SJSA1 (cell line): ENCODE results near the gene GPHN. TPM values are rescaled to one million over a fixed set of nuclear protein-coding genes. Genes with fewer than 3 reads are reported as not detected.

Source experiments
- DNase-seq, 2 experiments: peaks; one replicate each; pipeline ENCODE4 v3.0.0-alpha.2; 2015 to 2020; ENCODE audit warnings: low spot score in 2 of 2, low read depth in 1 of 2
- H3K27ac ChIP-seq: fragments of 250-450 bp; sonication (Bioruptor Pico); 2 replicates; pipeline ENCODE4 v1.5.1; 2020; ENCODE audit warnings: mild to moderate bottlenecking, moderate library complexity
- H3K27me3 ChIP-seq: fragments of 250-450 bp; sonication (Bioruptor Pico); replicated peaks from 2 replicates; pipeline ENCODE4 v1.5.1; 2020; ENCODE audit warnings: mild to moderate bottlenecking, moderate library complexity
- H3K36me3 ChIP-seq: fragments of 250-450 bp; sonication (Bioruptor Pico); 2 replicates; pipeline ENCODE4 v1.5.1; 2020; ENCODE audit warnings: mild to moderate bottlenecking
- H3K4me1 ChIP-seq: fragments of 250-450 bp; sonication (Bioruptor Pico); replicated peaks from 2 replicates; pipeline ENCODE4 v1.6.1; 2021; ENCODE audit warnings: mild to moderate bottlenecking
- H3K4me3 ChIP-seq: fragments of 250-450 bp; sonication (Bioruptor Pico); 2 replicates; pipeline ENCODE4 v1.5.1; 2020; ENCODE audit warnings: mild to moderate bottlenecking
- H3K9me3 ChIP-seq: fragments of 250-450 bp; sonication (Bioruptor Pico); replicated peaks from 2 replicates; pipeline ENCODE4 v1.5.1; 2020; ENCODE audit warnings: mild to moderate bottlenecking
- total RNA-seq: library from RNA; depleted of rRNA; stranded (reverse); fragments of >200 nt; shearing (Covaris generic); gene quantifications from 2 replicates; pipeline ENCODE4 v1.2.3, GENCODE V29; 2014

The GPHN gene
- total RNA-seq, 1 experiment from 2014 or later: 2.2 TPM

DNA sequence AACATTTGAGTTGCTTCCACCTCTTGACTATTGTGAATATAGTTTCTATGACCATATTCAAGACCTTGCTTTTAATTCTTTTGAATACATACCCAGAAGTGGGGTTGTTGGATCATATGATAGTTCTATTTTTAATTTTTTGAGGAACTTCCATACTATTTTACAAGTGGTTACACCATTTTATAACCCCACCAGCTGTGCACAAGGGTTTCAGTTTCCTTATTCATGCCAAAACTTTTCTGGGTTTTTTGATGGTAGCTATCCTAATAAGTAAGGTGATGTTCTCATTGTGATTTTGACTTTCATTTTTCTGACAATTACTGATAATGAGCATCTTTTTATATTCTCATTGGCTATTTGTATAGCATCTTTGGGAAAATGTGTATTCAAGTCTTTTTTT lies 571.9 kb downstream of the GPHN start:
- Histone ChIP-seq H3K27ac (no peak overlapping the region), H3K36me3 (no peaks in the 10 kb centered on the region), H3K4me3 (no peak overlapping the region), H3K4me1 (no peaks in the 10 kb centered on the region), H3K27me3 (no peaks in the 10 kb centered on the region), H3K9me3 (no peaks in the 10 kb centered on the region)
- DNase-seq: no peak

DNA sequence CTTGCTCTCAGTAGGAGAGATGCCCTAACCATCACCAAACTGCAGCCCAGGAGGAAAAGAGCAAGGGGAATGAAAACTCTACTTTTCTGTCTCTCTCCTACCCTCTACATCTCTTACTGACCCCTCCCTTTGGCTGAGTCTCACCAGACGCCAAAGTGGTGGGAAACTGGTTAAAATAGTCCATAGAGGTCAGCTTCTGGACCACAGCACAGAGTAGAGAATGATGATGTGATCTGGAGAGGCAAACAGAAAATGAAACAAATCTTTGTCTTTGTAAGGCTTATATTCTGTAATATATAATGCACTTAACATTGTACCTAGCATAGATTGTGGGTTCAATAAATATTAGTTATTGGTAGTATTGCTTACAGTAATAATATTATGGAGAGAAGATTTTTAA lies 600.3 kb downstream of the GPHN start:
- no peaks in the 10 kb centered on the region for H3K9me3 ChIP-seq

DNA sequence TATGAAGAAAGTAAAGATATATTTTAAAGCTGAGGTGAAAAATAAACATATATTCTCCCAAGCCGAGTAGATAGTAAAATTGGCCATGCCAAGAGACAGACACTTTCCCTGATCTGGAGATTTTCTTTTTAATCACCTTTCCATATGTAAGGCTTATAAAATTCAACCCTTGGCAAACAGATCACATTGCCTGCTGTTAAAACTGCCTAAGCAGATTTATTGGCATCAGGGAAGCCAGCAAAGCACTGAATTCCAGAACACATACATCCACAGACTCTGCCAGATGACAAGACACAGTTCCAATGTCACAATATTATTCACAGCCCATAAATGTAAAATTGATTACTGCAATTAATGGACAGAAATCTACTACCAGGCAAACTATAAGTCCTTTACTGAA lies 603.1 kb downstream of the GPHN start:
- H3K27ac ChIP-seq: no peak overlapping the region
- H3K36me3 ChIP-seq: no peaks in the 10 kb centered on the region
- H3K4me1 ChIP-seq: no peaks in the 10 kb centered on the region
- no peaks in the 10 kb centered on the region for H3K9me3 ChIP-seq
- H3K4me3 ChIP-seq: no peak overlapping the region
- no peaks in the 10 kb centered on the region for H3K27me3 ChIP-seq
- no peak for DNase-seq

More for the DNA sequence above, 600.3 kb downstream of the GPHN start:
- H3K4me1 ChIP-seq: no peaks in the 10 kb centered on the region
- DNase-seq: no peak
- H3K27me3 ChIP-seq: no peaks in the 10 kb centered on the region
- H3K36me3 ChIP-seq: no peaks in the 10 kb centered on the region
- no peak overlapping the region for H3K4me3 ChIP-seq
- no peak overlapping the region for H3K27ac ChIP-seq

DNA sequence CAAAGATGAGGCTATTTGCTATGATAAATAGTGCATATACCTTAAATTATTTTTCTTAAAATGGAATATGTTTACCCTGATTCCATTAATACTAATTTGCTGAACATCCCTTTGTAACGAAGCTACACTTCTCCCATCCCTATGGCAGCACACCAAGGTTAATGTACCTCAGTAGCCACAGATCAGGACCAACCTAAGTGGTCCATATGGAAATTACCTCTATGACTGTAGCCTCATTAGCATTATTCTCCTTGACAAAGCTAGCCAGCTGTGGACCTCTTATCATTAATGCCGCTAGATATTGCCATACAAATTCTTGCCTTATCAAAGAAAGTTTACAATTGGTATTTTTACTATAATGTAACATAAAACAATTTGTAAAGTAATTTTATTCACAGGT lies 604.4 kb downstream of the GPHN start:
- H3K9me3 ChIP-seq: no peaks in the 10 kb centered on the region
- H3K27ac ChIP-seq: no peak overlapping the region
- no peaks in the 10 kb centered on the region for H3K36me3 ChIP-seq
- H3K27me3 ChIP-seq: no peaks in the 10 kb centered on the region
- H3K4me3 ChIP-seq: no peak overlapping the region
- H3K4me1 ChIP-seq: no peaks in the 10 kb centered on the region
- no peak for DNase-seq

DNA sequence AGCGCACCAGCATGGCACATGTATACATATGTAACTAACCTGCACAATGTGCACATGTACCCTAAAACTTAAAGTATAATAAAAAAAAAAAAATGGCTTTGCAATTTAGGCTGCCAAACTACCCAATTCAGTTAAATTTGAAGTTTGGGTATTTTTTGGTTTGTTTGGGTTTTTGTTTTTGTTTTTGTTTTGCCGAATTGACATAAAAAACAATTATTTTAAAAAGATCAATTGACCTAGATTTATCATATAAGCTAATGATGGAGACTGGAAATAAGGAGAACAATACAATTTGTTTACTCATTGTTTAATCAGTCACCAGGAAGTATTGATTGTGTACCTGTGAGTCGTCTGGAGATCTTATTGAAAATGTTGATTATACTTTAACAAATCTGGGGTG lies 619.2 kb downstream of the GPHN start:
- Histone ChIP-seq H3K27me3 (no peaks in the 10 kb centered on the region), H3K36me3 (no peaks in the 10 kb centered on the region), H3K9me3 (no peaks in the 10 kb centered on the region), H3K4me1 (no peaks in the 10 kb centered on the region), H3K27ac (no peak overlapping the region), H3K4me3 (no peak overlapping the region)
- no peak for DNase-seq

DNA sequence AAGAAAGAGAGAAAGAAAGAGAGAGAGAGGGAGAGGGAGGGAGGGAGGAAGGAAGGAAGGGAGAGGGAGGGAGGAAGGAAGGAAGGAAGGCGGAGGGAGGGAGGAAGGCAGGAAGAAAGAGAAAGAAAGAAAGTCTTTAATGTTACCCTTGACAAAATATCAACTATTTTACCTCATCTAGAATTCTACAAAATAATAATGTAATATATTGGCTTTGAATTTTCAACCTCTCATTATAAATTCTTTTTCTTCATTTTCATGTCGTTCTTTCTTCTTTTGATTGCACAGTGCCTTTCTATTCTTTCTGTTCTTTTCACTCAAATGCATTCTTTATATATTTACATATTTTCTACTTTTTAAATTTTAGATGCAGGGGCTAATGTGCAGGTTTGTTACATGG lies 621.8 kb downstream of the GPHN start:
- no peaks in the 10 kb centered on the region for H3K4me1 ChIP-seq
- H3K27me3 ChIP-seq: no peaks in the 10 kb centered on the region
- DNase-seq: no peak
- no peaks in the 10 kb centered on the region for H3K36me3 ChIP-seq
- H3K9me3 ChIP-seq: no peaks in the 10 kb centered on the region
- H3K27ac ChIP-seq: no peak overlapping the region
- no peak overlapping the region for H3K4me3 ChIP-seq

DNA sequence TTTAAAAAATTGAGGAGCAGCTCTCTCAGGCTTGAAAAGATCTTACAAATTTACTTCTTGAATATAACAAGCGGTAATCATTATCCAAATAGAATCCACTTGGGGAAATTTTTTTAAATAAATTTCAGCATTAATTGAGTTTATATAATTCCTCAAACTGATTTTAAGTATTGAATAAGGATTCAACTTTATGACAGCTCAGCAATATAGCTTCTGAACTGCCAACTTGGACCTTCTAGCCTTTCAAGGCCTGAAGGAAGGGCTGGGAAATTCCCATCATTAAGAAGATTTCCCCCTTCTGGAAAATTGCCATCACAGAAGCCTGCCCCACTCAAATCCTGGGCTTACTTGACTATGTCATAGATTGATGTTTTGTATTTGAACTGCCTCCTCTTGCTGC lies 623.7 kb downstream of the GPHN start:
- no peak for DNase-seq
- no peak overlapping the region for H3K27ac ChIP-seq
- no peaks in the 10 kb centered on the region for H3K36me3 ChIP-seq
- H3K27me3 ChIP-seq: no peaks in the 10 kb centered on the region
- no peak overlapping the region for H3K4me3 ChIP-seq
- no peaks in the 10 kb centered on the region for H3K4me1 ChIP-seq
- H3K9me3 ChIP-seq: no peaks in the 10 kb centered on the region

DNA sequence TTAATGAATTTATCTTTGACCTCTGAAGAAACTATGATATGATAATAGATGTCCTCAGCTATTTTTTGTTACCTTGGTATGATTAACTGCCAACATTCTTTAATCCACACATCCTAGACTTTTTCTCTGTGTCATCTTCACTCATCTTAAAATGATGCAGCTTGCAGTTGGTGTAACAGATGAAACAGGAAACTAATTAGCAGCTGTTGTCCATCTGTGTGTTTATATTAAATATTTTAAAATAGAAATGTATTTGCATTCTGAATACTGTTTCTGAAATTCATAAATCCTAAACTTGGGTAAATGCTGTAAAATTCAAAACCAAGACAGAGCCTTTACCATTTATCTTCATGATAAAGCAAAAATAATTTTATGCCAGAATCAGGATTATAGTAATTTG lies 625.2 kb downstream of the GPHN start:
- no peak for DNase-seq
- no peaks in the 10 kb centered on the region for H3K9me3 ChIP-seq
- H3K36me3 ChIP-seq: no peaks in the 10 kb centered on the region
- H3K27me3 ChIP-seq: no peaks in the 10 kb centered on the region
- H3K27ac ChIP-seq: no peak overlapping the region
- no peak overlapping the region for H3K4me3 ChIP-seq
- no peaks in the 10 kb centered on the region for H3K4me1 ChIP-seq

DNA sequence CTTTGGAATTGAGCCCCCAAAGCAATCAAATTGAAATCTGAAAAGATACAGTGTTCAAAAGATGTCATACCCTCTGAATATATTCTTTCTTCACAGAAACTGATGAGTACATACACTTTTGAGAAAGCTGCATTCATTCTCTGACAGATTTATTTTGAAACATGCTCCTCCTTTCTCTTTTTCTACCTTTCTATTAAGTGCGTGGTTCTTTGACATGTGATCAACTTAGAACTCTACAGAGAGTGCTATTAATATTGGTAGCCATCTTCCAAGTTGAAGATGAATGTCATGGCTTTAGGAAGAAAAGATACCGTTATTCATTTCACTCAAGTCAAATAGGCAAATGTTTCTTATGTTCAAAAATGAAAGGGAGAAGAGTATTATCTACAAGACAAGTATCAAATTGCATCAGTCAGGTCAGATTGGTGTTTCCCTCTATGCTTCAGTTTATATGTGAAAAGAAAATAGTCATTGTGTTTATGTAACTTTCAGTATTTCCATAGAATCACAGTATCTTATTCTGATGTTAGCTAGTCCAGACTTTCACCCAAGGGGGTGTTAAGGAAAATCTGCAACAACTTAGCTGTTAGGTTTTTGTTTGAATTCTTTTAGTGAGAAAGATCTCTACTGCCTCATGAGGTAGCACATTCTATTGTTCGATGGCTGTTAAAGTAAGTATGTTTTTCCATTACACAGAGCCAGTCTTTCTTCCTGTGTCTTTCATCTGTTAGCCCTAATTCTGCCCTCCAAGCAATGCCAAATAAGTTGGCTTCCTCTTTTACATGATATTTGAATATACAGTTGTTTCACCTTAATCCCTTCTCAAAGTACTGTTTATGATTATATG lies 625.9 kb downstream of the GPHN start:
- Histone ChIP-seq H3K27ac (no peak overlapping the region), H3K4me3 (no peak overlapping the region), H3K4me1 (no peaks in the 10 kb centered on the region), H3K36me3 (no peaks in the 10 kb centered on the region), H3K9me3 (no peaks in the 10 kb centered on the region), H3K27me3 (no peaks in the 10 kb centered on the region)
- DNase-seq: no peak

DNA sequence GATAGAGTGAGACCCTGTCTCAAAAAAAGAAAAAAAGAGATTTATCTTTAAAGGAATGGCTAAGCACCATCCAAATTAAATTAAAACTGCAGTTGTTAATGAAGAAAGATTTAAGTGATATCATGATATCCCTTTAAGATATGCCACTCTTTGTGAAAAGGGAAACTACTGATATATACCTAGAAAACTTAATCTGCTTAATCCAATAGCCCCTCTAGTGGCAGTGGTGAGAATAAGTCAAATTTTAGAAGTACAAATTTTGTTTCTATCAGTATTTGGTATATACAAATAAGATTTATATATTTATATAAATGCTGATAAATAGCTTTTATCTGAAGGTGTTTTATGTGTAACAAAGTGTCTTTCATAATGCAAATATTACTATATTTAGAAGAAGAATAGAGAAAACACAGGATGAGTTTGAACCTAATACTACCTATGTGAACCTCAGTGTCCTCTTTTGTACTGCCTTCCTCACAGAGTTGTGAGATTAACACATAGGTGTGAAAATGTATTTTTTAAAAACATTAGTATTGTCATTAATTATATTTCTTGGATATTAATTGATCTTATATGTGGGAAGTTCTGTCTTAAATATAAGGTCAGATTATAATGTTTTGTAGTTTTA lies 629.9 kb downstream of the GPHN start:
- no peak for DNase-seq
- no peaks in the 10 kb centered on the region for H3K27me3 ChIP-seq
- H3K27ac ChIP-seq: no peak overlapping the region
- H3K4me1 ChIP-seq: no peaks in the 10 kb centered on the region
- no peaks in the 10 kb centered on the region for H3K9me3 ChIP-seq
- no peaks in the 10 kb centered on the region for H3K36me3 ChIP-seq
- no peak overlapping the region for H3K4me3 ChIP-seq

DNA sequence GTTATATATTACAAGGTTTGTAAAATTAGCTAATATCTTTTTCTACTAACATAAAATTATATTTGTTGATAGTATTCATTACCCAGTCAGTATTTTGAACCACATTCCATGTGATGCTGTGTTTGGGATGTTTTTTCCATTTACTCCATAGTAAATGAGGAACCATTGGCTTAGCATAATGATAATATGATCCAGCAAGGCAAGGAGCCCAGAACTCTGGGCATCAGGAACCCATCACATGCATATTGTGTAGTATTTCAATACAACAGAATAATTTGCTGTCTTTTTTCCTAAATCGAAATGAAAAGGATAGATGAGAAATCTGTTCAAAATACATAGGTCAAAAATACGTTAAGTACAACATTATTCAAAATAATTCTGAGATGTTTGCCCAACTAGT lies 632.6 kb downstream of the GPHN start:
- Histone ChIP-seq H3K27me3 (no peaks in the 10 kb centered on the region), H3K9me3 (no peaks in the 10 kb centered on the region), H3K36me3 (no peaks in the 10 kb centered on the region), H3K27ac (no peak overlapping the region), H3K4me1 (no peaks in the 10 kb centered on the region), H3K4me3 (no peak overlapping the region)
- no peak for DNase-seq

DNA sequence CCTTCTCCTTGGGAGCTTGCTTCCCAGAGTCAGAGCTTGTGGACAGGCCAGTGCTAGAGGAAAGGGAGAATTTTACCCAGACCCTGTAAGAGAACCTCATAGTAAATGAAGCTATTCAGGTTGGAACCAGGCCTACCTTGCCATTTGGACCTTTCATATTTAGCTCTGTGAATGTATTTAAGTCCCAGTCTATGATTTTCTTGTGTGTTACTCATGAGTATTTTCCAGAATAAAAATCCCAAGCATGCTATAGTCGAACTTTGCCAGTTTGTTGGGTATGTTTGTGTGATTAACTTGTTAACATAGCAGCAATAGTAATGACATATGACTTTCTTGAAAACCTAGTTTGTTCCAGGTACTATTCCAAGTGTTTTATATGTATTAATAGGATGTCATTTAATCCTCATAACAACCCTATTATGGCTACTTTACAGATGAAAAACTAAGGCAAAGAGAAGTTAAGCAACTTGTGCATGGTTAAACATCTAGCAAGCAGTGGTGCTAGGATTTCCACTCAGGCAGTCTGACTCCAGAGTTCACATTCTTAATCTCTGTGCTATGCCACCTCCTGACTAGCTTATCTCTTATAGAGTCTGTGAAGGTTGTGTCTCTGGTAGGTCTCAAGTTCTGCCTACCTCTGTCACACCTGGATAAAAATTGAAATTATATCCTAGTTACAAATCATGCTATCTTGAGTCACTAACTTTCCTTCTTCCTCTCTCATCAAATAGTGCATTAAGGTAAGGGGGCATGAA lies 633.4 kb downstream of the GPHN start:
- no peak overlapping the region for H3K4me3 ChIP-seq
- no peak overlapping the region for H3K27ac ChIP-seq
- no peak for DNase-seq
- H3K27me3 ChIP-seq: no peaks in the 10 kb centered on the region
- H3K4me1 ChIP-seq: no peaks in the 10 kb centered on the region
- no peaks in the 10 kb centered on the region for H3K36me3 ChIP-seq
- no peaks in the 10 kb centered on the region for H3K9me3 ChIP-seq

DNA sequence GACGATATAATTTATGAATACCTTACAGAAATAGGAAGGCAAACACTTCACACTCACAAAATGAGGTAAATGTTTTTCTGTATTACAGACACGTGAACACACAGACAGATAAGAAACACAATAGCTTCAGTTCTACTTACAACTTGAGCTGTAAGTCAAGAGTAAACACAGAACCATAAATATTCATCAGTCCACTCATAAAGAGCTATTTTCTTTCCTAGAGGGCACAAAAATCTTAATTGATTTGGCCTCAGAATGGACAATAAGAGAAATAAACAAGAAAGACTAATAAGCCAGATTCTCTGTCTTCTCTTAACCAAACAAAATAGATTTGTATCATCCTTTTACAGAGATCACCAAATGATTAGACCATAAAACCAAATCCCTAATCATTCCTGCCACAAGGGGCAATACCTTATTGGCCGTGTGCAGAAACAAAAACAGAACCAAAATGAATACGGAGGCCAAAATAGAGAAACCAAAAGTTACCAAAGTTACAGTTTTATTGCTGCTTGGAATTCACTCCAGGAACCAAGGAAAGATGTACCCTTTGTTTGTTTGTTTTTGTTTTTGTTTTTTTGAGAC lies 643.2 kb downstream of the GPHN start:
- no peak for DNase-seq
- no peaks in the 10 kb centered on the region for H3K36me3 ChIP-seq
- H3K27ac ChIP-seq: no peak overlapping the region
- H3K4me1 ChIP-seq: no peaks in the 10 kb centered on the region
- no peaks in the 10 kb centered on the region for H3K9me3 ChIP-seq
- no peak overlapping the region for H3K4me3 ChIP-seq
- no peaks in the 10 kb centered on the region for H3K27me3 ChIP-seq

DNA sequence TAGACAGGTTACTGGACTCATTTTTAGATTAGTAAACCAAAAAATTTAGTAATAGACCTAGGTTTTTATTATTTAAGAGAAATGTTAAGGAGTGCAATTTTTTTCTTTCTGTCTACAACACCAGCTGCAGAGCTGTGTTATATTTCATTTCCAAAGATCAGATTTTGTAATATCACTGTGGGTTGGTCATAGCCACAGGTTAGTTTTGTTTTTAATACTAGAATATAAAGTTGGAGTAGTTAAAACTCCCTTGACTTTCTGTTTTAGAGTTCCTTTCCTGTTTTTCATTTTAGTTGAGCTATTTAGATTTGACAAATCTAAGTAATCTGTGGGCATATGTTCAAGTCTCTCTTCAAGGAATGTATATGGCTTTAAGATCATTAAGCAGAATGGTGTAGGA lies 650.6 kb downstream of the GPHN start:
- no peaks in the 10 kb centered on the region for H3K4me1 ChIP-seq
- no peaks in the 10 kb centered on the region for H3K27me3 ChIP-seq

More for the DNA sequence above, 650.6 kb downstream of the GPHN start:
- no peaks in the 10 kb centered on the region for H3K9me3 ChIP-seq
- H3K4me3 ChIP-seq: no peak overlapping the region
- no peak overlapping the region for H3K27ac ChIP-seq
- DNase-seq: no peak
- H3K36me3 ChIP-seq: no peaks in the 10 kb centered on the region
